Trophoblast cell (in vitro differentiated cells and primary cell): ENCODE data around the gene RAB7B.

Experiments
- DNase-seq, 2 donors: peaks; one replicate each; pipeline ENCODE4 v3.0.0-alpha.2; 2016
- H2AFZ ChIP-seq: 2 replicates; pipeline ENCODE4 v1.6.1; 2013; ENCODE audit warnings: low read length, moderate library complexity, mild to moderate bottlenecking; ENCODE audit not compliant: insufficient read depth, poor library complexity
- H2AK5ac ChIP-seq: 2 replicates; pipeline ENCODE4 v1.6.1; 2013; ENCODE audit warnings: mild to moderate bottlenecking, low read length
- H2BK120ac ChIP-seq: 2 replicates; pipeline ENCODE4 v1.6.1; 2013; ENCODE audit warnings: low read length, mild to moderate bottlenecking, moderate library complexity; ENCODE audit not compliant: insufficient read depth, poor library complexity
- H2BK12ac ChIP-seq: 2 replicates; pipeline ENCODE4 v1.6.1; 2013; ENCODE audit warnings: mild to moderate bottlenecking, low read length, moderate library complexity
- H2BK5ac ChIP-seq: 2 replicates; pipeline ENCODE4 v1.6.1; 2013; ENCODE audit warnings: low read length, low read depth, moderate library complexity, mild to moderate bottlenecking; ENCODE audit not compliant: poor library complexity
- H3K14ac ChIP-seq: 2 replicates; pipeline ENCODE4 v1.6.1; 2013; ENCODE audit warnings: mild to moderate bottlenecking, low read length
- H3K18ac ChIP-seq: 2 replicates; pipeline ENCODE4 v1.6.1; 2013; ENCODE audit warnings: mild to moderate bottlenecking, low read length
- H3K23ac ChIP-seq: 2 replicates; pipeline ENCODE4 v1.6.1; 2013; ENCODE audit warnings: low read length
- H3K27ac ChIP-seq: 2 replicates; pipeline ENCODE4 v1.5.1; 2013; ENCODE audit warnings: low read depth, mild to moderate bottlenecking, inconsistent platforms, low read length, moderate library complexity
- H3K27me3 ChIP-seq: 2 replicates; pipeline ENCODE4 v1.6.1; 2013; ENCODE audit warnings: inconsistent platforms, mild to moderate bottlenecking, low read length, moderate library complexity; ENCODE audit not compliant: insufficient read depth
- H3K36me3 ChIP-seq, 2 experiments: 1 replicate in 1 of 2; 2 replicates in 1 of 2; pipeline ENCODE4 v1.6.1; 2013; ENCODE audit warnings: low read length in 2 of 2, mild to moderate bottlenecking in 2 of 2, moderate library complexity in 1 of 2; ENCODE audit not compliant: insufficient read depth in 2 of 2, control insufficient read depth in 1 of 2
- H3K4ac ChIP-seq: 2 replicates; pipeline ENCODE4 v1.6.1; 2013; ENCODE audit warnings: low read depth, mild to moderate bottlenecking, low read length, moderate library complexity
- H3K4me1 ChIP-seq, 2 experiments: 1 replicate in 1 of 2; 2 replicates in 1 of 2; pipeline ENCODE4 v1.6.1; 2013; ENCODE audit warnings: low read length in 2 of 2, mild to moderate bottlenecking in 2 of 2, moderate library complexity in 1 of 2; ENCODE audit not compliant: insufficient read depth in 2 of 2, control insufficient read depth in 1 of 2
- H3K4me2 ChIP-seq: 2 replicates; pipeline ENCODE4 v1.6.1; 2013; ENCODE audit warnings: inconsistent platforms, mild to moderate bottlenecking, low read length, moderate library complexity
- H3K4me3 ChIP-seq: 2 replicates; pipeline ENCODE4 v1.5.1; 2013; ENCODE audit warnings: mild to moderate bottlenecking, low read depth, low read length, inconsistent platforms
- H3K79me1 ChIP-seq: one replicate; pipeline ENCODE4 v1.6.1; 2013; ENCODE audit warnings: low read length
- H3K79me2 ChIP-seq: 2 replicates; pipeline ENCODE4 v1.6.1; 2013; ENCODE audit warnings: low read length, mild to moderate bottlenecking; ENCODE audit not compliant: control insufficient read depth, insufficient read depth, poor library complexity
- H3K9ac ChIP-seq: 2 replicates; pipeline ENCODE4 v1.6.1; 2013; ENCODE audit warnings: mild to moderate bottlenecking, low read length
- H3K9me3 ChIP-seq: 2 replicates; pipeline ENCODE4 v1.6.1; 2013; ENCODE audit warnings: low read depth, mild to moderate bottlenecking, control low read depth, inconsistent platforms, low read length; ENCODE audit not compliant: insufficient read depth
- H4K12ac ChIP-seq: 2 replicates; pipeline ENCODE4 v1.6.1; 2013; ENCODE audit warnings: low read depth, mild to moderate bottlenecking, low read length, moderate library complexity
- H4K8ac ChIP-seq: 2 replicates; pipeline ENCODE4 v1.6.1; 2013; ENCODE audit warnings: low read depth, mild to moderate bottlenecking, low read length, moderate library complexity
- H4K91ac ChIP-seq: one replicate; pipeline ENCODE4 v1.6.1; 2013; ENCODE audit warnings: low read depth, mild to moderate bottlenecking, low read length, moderate library complexity
- WGBS: extraction: QIAGEN DNeasy Blood & Tissue Kit; methylation state at CpG from one replicate; pipeline ENCODE4 v1.1.7; 2013; ENCODE audit warnings: missing lambda C conversion rate; ENCODE audit not compliant: insufficient read length, insufficient coverage; ENCODE audit errors: extremely low coverage; 5-methylcytosine and 5-hydroxymethylcytosine counted together

RAB7B gene

GRCh38 chr1:205928317-205928716, 74.9 kb downstream of the RAB7B start:
- Histone ChIP-seq H3K36me3 (no peaks in the 10 kb centered on the region), H3K9ac (no peak overlapping the region), H4K8ac (no peak overlapping the region), H2AK5ac (no peak overlapping the region), H2AFZ (no peak overlapping the region), H3K27me3 (no peaks in the 10 kb centered on the region), H3K4me1 (peaks cover 0 to 1% of the 10 kb centered on the region in 2 experiments), H2BK12ac (no peak overlapping the region), H3K79me1 (no peaks in the 10 kb centered on the region), H3K9me3 (no peaks in the 10 kb centered on the region), H2BK5ac (no peak overlapping the region), H3K4me2 (no peak overlapping the region), H3K18ac (no peak overlapping the region), H3K14ac (no peak overlapping the region), H4K12ac (no peak overlapping the region), H3K79me2 (no peaks in the 10 kb centered on the region), H4K91ac (no peak overlapping the region), H2BK120ac (no peak overlapping the region), H3K27ac (no peak overlapping the region), H3K4me3 (no peak overlapping the region), H3K4ac (no peak overlapping the region), H3K23ac (no peak overlapping the region)
- WGBS, result no CpG with 5 or more reads among the region's 5 CpGs
- no peak for DNase-seq

DNA sequence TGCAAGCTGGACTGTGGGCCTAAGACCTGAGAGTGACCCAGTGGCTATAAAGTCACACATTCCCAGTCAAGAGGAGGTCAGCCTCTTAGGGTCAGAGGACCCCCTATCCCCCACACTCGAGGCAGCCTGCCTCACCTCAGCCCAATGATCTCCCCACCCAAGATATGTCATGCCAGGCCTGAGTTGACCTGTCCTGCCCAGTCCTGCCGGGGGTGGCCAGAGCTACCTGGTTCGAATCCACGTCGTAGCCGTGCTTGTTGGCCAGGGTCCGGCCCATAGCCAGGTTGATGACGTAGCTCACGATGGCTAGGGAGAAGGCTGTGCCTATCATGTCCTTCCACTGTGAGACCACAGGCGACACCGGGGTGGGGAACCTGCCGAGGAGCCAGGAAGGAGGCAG, 75.5 kb downstream of the RAB7B start:
- H2BK120ac ChIP-seq, result no peak overlapping the region
- H3K36me3 ChIP-seq, result no peaks in the 10 kb centered on the region
- H3K4me1 ChIP-seq, result no peaks in the 10 kb centered on the region
- H3K4me3 ChIP-seq, result no peak overlapping the region
- H4K91ac ChIP-seq, result no peak overlapping the region
- H3K9me3 ChIP-seq, result no peaks in the 10 kb centered on the region
- H3K14ac ChIP-seq, result no peak overlapping the region
- H3K27ac ChIP-seq, result no peak overlapping the region
- H2BK12ac ChIP-seq, result no peak overlapping the region
- H2AFZ ChIP-seq, result no peak overlapping the region
- no peak overlapping the region for H3K23ac ChIP-seq
- no peak overlapping the region for H3K18ac ChIP-seq
- no peak overlapping the region for H2AK5ac ChIP-seq
- H3K4ac ChIP-seq, result no peak overlapping the region
- WGBS, result no CpG with 5 or more reads among the region's 12 CpGs
- H3K27me3 ChIP-seq, result no peaks in the 10 kb centered on the region
- no peak overlapping the region for H3K4me2 ChIP-seq
- H3K9ac ChIP-seq, result no peak overlapping the region
- no peak overlapping the region for H4K8ac ChIP-seq
- H2BK5ac ChIP-seq, result no peak overlapping the region
- no peaks in the 10 kb centered on the region for H3K79me1 ChIP-seq
- H4K12ac ChIP-seq, result no peak overlapping the region
- no peaks in the 10 kb centered on the region for H3K79me2 ChIP-seq
- no peak for DNase-seq

DNA sequence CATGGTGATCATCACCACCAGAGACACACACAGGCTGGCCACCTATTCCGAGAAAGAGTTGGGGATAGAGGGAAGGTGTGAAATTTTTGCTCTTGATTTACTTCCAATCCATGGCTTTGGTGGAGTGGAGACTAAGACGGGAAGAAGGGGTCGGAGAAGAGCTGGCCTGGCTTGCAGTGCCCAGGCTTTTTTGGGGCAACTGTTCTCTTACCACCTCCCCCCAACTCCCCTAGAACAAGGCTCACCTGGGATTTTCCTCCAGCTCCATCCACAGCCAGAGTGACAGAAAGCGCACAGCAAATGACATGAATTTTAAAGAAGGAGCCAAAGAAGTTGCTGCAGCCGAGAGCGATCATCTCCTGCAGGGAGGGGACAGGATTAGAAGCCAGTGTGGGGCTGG, 75.9 kb downstream of the RAB7B start:
- no peaks in the 10 kb centered on the region for H3K27me3 ChIP-seq
- H3K14ac ChIP-seq, result no peak overlapping the region
- H3K4ac ChIP-seq, result no peak overlapping the region
- no peak overlapping the region for H3K27ac ChIP-seq
- H3K18ac ChIP-seq, result no peak overlapping the region
- no peak overlapping the region for H4K8ac ChIP-seq
- no peak overlapping the region for H4K12ac ChIP-seq
- H3K23ac ChIP-seq, result no peak overlapping the region
- no peak overlapping the region for H2AFZ ChIP-seq
- H3K9me3 ChIP-seq, result no peaks in the 10 kb centered on the region
- no peaks in the 10 kb centered on the region for H3K79me2 ChIP-seq
- no peak overlapping the region for H2BK12ac ChIP-seq
- WGBS, result no CpG with 5 or more reads among the region's 6 CpGs
- no peak overlapping the region for H3K4me3 ChIP-seq
- H2BK120ac ChIP-seq, result no peak overlapping the region
- H2AK5ac ChIP-seq, result no peak overlapping the region
- H3K4me1 ChIP-seq, result no peaks in the 10 kb centered on the region
- H3K79me1 ChIP-seq, result no peaks in the 10 kb centered on the region
- no peak overlapping the region for H3K4me2 ChIP-seq
- no peak overlapping the region for H3K9ac ChIP-seq
- DNase-seq, result no peak
- H2BK5ac ChIP-seq, result no peak overlapping the region
- no peaks in the 10 kb centered on the region for H3K36me3 ChIP-seq
- no peak overlapping the region for H4K91ac ChIP-seq
